OCI-LY1 (cell line): ENCODE data around the gene TUFT1.

Source experiments
- EZH2 ChIP-seq: fragments of 200-600 bp; sonication (generic), shearing (Covaris generic); IDR thresholded peaks from 2 replicates; pipeline ENCODE4 v1.8.0; 2017; ENCODE audit warnings: borderline replicate concordance, mixed run types, mild to moderate bottlenecking, antibody characterized with exemption, low read length, moderate library complexity, mixed read lengths
- TF ChIP-seq, protein P1 (sequence below): fragments of 200-600 bp; sonication (generic), shearing (Covaris generic); IDR thresholded peaks from 2 replicates; pipeline ENCODE4 v1.5.1; 2017; ENCODE audit warnings: mild to moderate bottlenecking, antibody characterized with exemption, low read length, moderate library complexity, mixed read lengths

GRCh38 chr1:151493042-151493441, 47.1 kb upstream of the TUFT1 start:
- no peak for TF ChIP-seq EZH2
- TF ChIP-seq, protein P1, sequence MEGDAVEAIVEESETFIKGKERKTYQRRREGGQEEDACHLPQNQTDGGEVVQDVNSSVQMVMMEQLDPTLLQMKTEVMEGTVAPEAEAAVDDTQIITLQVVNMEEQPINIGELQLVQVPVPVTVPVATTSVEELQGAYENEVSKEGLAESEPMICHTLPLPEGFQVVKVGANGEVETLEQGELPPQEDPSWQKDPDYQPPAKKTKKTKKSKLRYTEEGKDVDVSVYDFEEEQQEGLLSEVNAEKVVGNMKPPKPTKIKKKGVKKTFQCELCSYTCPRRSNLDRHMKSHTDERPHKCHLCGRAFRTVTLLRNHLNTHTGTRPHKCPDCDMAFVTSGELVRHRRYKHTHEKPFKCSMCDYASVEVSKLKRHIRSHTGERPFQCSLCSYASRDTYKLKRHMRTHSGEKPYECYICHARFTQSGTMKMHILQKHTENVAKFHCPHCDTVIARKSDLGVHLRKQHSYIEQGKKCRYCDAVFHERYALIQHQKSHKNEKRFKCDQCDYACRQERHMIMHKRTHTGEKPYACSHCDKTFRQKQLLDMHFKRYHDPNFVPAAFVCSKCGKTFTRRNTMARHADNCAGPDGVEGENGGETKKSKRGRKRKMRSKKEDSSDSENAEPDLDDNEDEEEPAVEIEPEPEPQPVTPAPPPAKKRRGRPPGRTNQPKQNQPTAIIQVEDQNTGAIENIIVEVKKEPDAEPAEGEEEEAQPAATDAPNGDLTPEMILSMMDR, result no peak
